Activated gamma-delta T cell treated with anti-CD3 and anti-CD28 coated beads, Interleukin-2, amount 50 U/mL, for 16 hours (primary cell): Measurements from ENCODE around the gene SREBF1.

Source experiments
- DNase-seq: peaks from one replicate; pipeline ENCODE4 v3.0.0-alpha.2; 2020; ENCODE audit warnings: low read depth

SREBF1 gene

GRCh38 chr17:17824119-17824782 is 12.5 kb downstream of the SREBF1 start:
- DNase-seq, result no peak

GRCh38 chr17:17823433-17824118 is 13.2 kb downstream of the SREBF1 start:
- peak; percentile 57 for DNase-seq

GRCh38 chr17:17822616-17823015 is 14.2 kb downstream of the SREBF1 start:
- no peak for DNase-seq

GRCh38 chr17:17822189-17822588 is 14.6 kb downstream of the SREBF1 start:
- DNase-seq, result no peak

GRCh38 chr17:17820463-17821158 is 16.2 kb downstream of the SREBF1 start:
- no peak for DNase-seq

- DNase-seq, result no peak
Measured at GRCh38 chr17:17820046-17820445, 16.7 kb downstream of the SREBF1 start.

GRCh38 chr17:17819561-17819995 is 17.2 kb downstream of the SREBF1 start:
- peak; percentile 55 for DNase-seq

GRCh38 chr17:17819111-17819510 is 17.7 kb downstream of the SREBF1 start:
- DNase-seq, result no peak

GRCh38 chr17:17818088-17818526 is 18.7 kb downstream of the SREBF1 start:
- DNase-seq, result no peak

GRCh38 chr17:17817552-17817947 is 19.2 kb downstream of the SREBF1 start:
- DNase-seq, result no peak

GRCh38 chr17:17816831-17817551 is 19.8 kb downstream of the SREBF1 start:
- no peak for DNase-seq

- no peak for DNase-seq
Measured at GRCh38 chr17:17816240-17816814, 20.5 kb downstream of the SREBF1 start.

- DNase-seq, result no peak
Measured at GRCh38 chr17:17815436-17816200, 21.2 kb downstream of the SREBF1 start.

GRCh38 chr17:17815062-17815406 is 21.8 kb downstream of the SREBF1 start:
- DNase-seq, result no peak

- no peak for DNase-seq
Measured at GRCh38 chr17:17814162-17815061, 22.4 kb downstream of the SREBF1 start.

GRCh38 chr17:17813725-17814095 is 23.1 kb downstream of the SREBF1 start:
- no peak for DNase-seq

GRCh38 chr17:17813055-17813724 is 23.6 kb downstream of the SREBF1 start:
- no peak for DNase-seq

GRCh38 chr17:17812211-17813054 is 24.4 kb downstream of the SREBF1 start:
- DNase-seq, result peak; percentile 63
